Inferior parietal cortex (tissue), 1 donor: ENCODE data around the gene FAM3A.

Experiments used
- DNase-seq: peaks from one replicate; pipeline ENCODE4 v3.0.0-alpha.2; 2016; ENCODE audit errors: extremely low spot score

Gene FAM3A

GRCh38 chrX:154462396-154462795, 53.6 kb downstream of the FAM3A start:
- no peak for DNase-seq

- no peak for DNase-seq
These were observed 55.7 kb downstream of the FAM3A start for GRCh38 chrX:154460326-154460725.

GRCh38 chrX:154459832-154460231, 56.2 kb downstream of the FAM3A start:
- no peak for DNase-seq

GRCh38 chrX:154458954-154459778, 56.9 kb downstream of the FAM3A start:
- no peak for DNase-seq

- no peak for DNase-seq
These were observed 57.7 kb downstream of the FAM3A start, which contains the start of gene PLXNA3 for GRCh38 chrX:154458116-154458953. Gene PLXNA3, plus strand, starts transcription at chrX:154458281. Its CDS starts 1,903 bp downstream, at chrX:154460184.

GRCh38 chrX:154457491-154458115, 58.4 kb downstream of the FAM3A start:
- DNase-seq: no peak
